Activated B cell treated with CpG ODN at 0.5 μM for 24 hours (primary cell): ENCODE results near the gene CUL7. TPM values are rescaled to one million over a fixed set of nuclear protein-coding genes. Genes with fewer than 3 reads are reported as not detected.

Experiments used
- ATAC-seq: fragments of 200-7000 bp; cut with Tn5 transposase; one replicate; pipeline ENCODE4 v1.10.0; 2021; ENCODE audit warnings: low read depth, mild to moderate bottlenecking, moderate library complexity
- CTCF ChIA-PET: fragments of 350-600 bp; sonication (Branson Sonifier 250); formaldehyde crosslinking; loops from one replicate; lab custom pipeline; 2021; ENCODE audit warnings: antibody characterized with exemption; lab: Charles Lee
- POLR2A ChIA-PET: fragments of 350-600 bp; sonication (Branson Sonifier 250); formaldehyde crosslinking; loops from one replicate; lab custom pipeline; 2021; ENCODE audit warnings: antibody characterized with exemption; lab: Charles Lee
- DNase-seq: peaks from one replicate; pipeline ENCODE4 v3.0.0; 2022
- H3K27ac Mint-ChIP-seq: one replicate; pipeline ENCODE4 v1.8.0; 2020; ENCODE audit warnings: mixed read lengths
- H3K27me3 Mint-ChIP-seq: one replicate; pipeline ENCODE4 v1.8.0; 2021; ENCODE audit warnings: mixed read lengths
- H3K36me3 Mint-ChIP-seq: one replicate; pipeline ENCODE4 v1.8.0; 2021; ENCODE audit warnings: low read depth, mixed read lengths
- H3K4me1 Mint-ChIP-seq: one replicate; pipeline ENCODE4 v1.8.0; 2021; ENCODE audit warnings: mixed read lengths
- H3K4me3 Mint-ChIP-seq: one replicate; pipeline ENCODE4 v1.8.0; 2020; ENCODE audit warnings: mild to moderate bottlenecking, mixed read lengths
- H3K9me3 Mint-ChIP-seq: one replicate; pipeline ENCODE4 v1.8.0; 2020; ENCODE audit warnings: mixed read lengths
- intact Hi-C: fragments of 100-400 bp; cut with micrococcal nuclease; formaldehyde crosslinking; loops from one replicate; pipeline ENCODE4 v1.15.1; 2024
- total RNA-seq: library from RNA; stranded (reverse); gene quantifications from 2 replicates; pipeline ENCODE4 v1.2.3, GENCODE V29; 2022
- TF ChIP-seq, protein P1 (sequence below): fragments of 200-600 bp; IDR thresholded peaks from one replicate; pipeline ENCODE4 v1.8.0; 2022; ENCODE audit warnings: antibody characterized with exemption, mild to moderate bottlenecking

Gene CUL7
- total RNA-seq, 1 donor from 2014 or later: 19.1 TPM

DNA sequence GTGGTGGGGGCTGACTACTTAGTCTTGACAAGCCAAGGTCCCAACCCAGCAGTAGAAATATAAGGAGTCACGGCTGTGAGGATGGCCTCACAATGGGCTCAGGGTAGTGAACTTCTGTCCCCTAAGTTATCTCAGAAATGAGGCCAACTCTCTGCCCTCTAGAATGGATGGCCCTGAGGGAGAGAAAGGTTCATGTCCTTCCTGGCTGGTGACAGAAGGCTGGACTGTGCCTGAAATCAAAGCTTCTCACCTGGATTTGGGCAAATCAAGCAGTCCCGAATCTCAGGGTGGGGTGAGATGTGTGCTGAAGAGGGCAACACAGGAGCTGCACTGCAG is 19.5 kb downstream of the CUL7 start:
- TF ChIP-seq, protein P1, sequence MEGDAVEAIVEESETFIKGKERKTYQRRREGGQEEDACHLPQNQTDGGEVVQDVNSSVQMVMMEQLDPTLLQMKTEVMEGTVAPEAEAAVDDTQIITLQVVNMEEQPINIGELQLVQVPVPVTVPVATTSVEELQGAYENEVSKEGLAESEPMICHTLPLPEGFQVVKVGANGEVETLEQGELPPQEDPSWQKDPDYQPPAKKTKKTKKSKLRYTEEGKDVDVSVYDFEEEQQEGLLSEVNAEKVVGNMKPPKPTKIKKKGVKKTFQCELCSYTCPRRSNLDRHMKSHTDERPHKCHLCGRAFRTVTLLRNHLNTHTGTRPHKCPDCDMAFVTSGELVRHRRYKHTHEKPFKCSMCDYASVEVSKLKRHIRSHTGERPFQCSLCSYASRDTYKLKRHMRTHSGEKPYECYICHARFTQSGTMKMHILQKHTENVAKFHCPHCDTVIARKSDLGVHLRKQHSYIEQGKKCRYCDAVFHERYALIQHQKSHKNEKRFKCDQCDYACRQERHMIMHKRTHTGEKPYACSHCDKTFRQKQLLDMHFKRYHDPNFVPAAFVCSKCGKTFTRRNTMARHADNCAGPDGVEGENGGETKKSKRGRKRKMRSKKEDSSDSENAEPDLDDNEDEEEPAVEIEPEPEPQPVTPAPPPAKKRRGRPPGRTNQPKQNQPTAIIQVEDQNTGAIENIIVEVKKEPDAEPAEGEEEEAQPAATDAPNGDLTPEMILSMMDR: no peak
- intact Hi-C loops: no loop called here
- ATAC-seq: no peak
- Mint-ChIP-seq H3K4me1 (no peaks in the 10 kb centered on the region), H3K27me3 (no peaks in the 10 kb centered on the region), H3K27ac (no peak overlapping the region), H3K9me3 (no peaks in the 10 kb centered on the region), H3K36me3 (peaks cover 71% of the 10 kb centered on the region), H3K4me3 (no peak overlapping the region)
- ChIA-PET CTCF (no interaction called here), POLR2A (no interaction called here)
- no peak for DNase-seq

DNA sequence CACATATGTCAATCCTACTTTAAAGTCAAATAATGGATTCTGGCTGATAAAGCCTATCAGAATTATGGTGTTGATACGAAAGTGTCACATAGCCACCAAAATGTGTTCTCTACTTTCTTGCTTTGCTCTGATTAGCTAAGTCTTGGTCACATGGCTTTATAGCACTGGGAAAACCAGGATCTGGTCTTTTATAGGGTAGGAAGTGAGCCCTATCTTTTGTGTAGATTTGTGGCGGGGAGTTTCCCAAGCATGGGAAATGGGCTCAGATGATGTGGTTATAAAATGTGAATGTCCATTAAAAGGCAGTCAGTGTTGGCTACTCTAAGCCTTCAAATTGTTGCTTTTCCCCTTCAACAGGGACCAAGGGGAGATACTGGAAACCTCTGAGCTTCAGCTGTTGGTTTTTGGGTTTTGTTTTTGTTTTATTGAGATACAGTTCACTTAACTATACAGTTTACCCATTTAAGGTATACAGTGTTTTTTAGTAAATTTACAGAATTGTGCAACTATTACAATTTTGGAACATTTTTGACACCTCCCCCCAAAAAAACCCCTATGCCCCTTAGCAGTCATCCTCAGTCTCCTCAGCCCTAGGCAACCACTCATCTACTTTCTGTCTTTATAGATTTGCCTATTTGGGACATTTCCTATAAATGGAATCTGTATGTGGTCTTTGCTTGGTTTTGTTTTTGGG is 20.0 kb downstream of the CUL7 start:
- Mint-ChIP-seq H3K4me3 (no peak overlapping the region), H3K9me3 (no peaks in the 10 kb centered on the region), H3K4me1 (no peaks in the 10 kb centered on the region), H3K27me3 (no peaks in the 10 kb centered on the region), H3K36me3 (peaks cover 72% of the 10 kb centered on the region), H3K27ac (no peak overlapping the region)
- ATAC-seq (no peak), DNase-seq (no peak)
- ChIA-PET CTCF (no interaction called here), POLR2A (interaction anchor here (0.8 to 1.0 kb wide), 2 partner anchors 19 to 22 kb away, joined by 3 to 4 read pairs; partner anchors contain the start of gene KLHDC3)
- TF ChIP-seq, protein P1: no peak
- intact Hi-C loops: no loop called here

DNA sequence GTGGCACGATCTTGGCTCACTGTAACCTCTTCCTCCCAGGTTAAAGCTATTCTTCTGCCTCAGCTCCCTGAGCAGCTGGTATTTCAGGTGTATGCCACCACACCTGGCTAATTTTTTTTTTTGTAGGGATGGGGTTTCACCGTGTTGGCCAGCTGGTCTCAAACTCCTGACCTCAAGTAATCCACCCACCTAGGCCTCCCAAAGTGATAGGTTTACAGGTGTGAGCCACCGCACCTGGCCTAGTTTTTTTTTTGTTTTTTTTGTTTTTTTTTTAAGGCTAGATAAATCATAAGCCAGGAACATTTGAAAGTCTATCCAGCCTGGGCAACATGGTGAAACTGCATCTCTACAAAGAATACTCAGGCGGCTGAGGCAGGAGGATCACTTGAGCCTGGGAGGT is 21.3 kb downstream of the CUL7 start:
- intact Hi-C loops: no loop called here
- CTCF ChIA-PET: no interaction called here
- TF ChIP-seq, protein P1: no peak
- Mint-ChIP-seq H3K4me3 (no peak overlapping the region), H3K27me3 (no peaks in the 10 kb centered on the region), H3K9me3 (no peaks in the 10 kb centered on the region), H3K36me3 (peaks cover 72% of the 10 kb centered on the region), H3K27ac (no peak overlapping the region), H3K4me1 (no peaks in the 10 kb centered on the region)
- ATAC-seq: no peak
- DNase-seq: no peak
- POLR2A ChIA-PET: interaction anchor here (0.6 to 1.0 kb wide), 2 partner anchors 18 to 110 kb away, joined by 4 read pairs; partner anchors contain the start of gene KLHDC3

DNA sequence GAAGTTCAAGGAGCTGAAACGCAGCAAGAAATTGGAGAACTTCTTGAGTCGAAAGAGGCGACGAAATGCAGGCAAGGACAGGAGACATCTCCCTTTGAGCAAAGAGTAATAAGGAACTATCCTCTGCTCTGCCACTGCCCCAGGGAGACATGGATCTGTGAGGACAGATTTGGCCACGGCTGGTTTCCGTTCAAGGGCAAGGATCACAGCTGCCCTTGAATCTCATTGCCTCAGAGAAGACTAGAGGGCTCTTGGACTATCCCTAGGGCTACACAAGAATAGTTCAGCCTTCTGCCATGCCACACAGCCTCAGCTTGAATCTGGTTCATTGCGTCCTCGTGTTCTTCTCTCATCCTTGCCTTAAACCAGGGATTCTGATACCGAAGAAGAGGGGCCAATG is 24.5 kb downstream of the CUL7 start:
- Mint-ChIP-seq H3K4me3 (no peak overlapping the region), H3K4me1 (peaks cover 4% of the 10 kb centered on the region), H3K36me3 (peaks cover 72% of the 10 kb centered on the region), H3K27me3 (no peaks in the 10 kb centered on the region), H3K27ac (no peak overlapping the region), H3K9me3 (no peaks in the 10 kb centered on the region)
- TF ChIP-seq, protein P1: no peak
- intact Hi-C loops: no loop called here
- ChIA-PET POLR2A (no interaction called here), CTCF (no interaction called here)
- DNase-seq: no peak
- no peak for ATAC-seq

DNA sequence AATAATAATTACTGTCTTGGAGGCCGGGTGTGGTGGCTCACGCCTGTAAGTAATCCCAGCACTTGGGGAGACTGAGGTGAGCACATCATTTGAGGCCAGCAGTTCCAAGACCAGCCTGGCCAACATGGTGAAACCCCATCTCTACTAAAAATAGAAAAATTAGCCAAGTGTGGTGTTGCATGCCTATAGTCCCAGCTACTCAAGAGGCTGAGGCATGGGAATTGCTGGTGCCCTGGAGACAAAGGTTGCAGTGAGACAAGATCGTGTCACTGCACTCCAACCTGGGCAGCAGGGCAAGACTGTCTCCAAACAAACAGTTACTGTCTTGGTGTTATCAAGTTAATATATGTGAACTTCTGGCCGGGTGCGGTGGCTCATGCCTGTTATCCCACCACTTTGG is 27.3 kb downstream of the CUL7 start:
- POLR2A ChIA-PET: no interaction called here
- no peak overlapping the region for H3K27ac Mint-ChIP-seq
- CTCF ChIA-PET: no interaction called here
- no peaks in the 10 kb centered on the region for H3K9me3 Mint-ChIP-seq
- H3K27me3 Mint-ChIP-seq: no peaks in the 10 kb centered on the region
- no peak overlapping the region for H3K4me3 Mint-ChIP-seq
- no peak for ATAC-seq
- intact Hi-C loops: no loop called here
- H3K4me1 Mint-ChIP-seq: peaks cover 10% of the 10 kb centered on the region
- no peak for DNase-seq
- TF ChIP-seq, protein P1: no peak
- peaks cover 61% of the 10 kb centered on the region for H3K36me3 Mint-ChIP-seq
